Inferior parietal cortex (tissue), 1 donor: ENCODE data around the gene COL13A1.

Source experiments
- DNase-seq: peaks from one replicate; pipeline ENCODE4 v3.0.0-alpha.2; 2016; ENCODE audit errors: extremely low spot score

The COL13A1 gene

DNA sequence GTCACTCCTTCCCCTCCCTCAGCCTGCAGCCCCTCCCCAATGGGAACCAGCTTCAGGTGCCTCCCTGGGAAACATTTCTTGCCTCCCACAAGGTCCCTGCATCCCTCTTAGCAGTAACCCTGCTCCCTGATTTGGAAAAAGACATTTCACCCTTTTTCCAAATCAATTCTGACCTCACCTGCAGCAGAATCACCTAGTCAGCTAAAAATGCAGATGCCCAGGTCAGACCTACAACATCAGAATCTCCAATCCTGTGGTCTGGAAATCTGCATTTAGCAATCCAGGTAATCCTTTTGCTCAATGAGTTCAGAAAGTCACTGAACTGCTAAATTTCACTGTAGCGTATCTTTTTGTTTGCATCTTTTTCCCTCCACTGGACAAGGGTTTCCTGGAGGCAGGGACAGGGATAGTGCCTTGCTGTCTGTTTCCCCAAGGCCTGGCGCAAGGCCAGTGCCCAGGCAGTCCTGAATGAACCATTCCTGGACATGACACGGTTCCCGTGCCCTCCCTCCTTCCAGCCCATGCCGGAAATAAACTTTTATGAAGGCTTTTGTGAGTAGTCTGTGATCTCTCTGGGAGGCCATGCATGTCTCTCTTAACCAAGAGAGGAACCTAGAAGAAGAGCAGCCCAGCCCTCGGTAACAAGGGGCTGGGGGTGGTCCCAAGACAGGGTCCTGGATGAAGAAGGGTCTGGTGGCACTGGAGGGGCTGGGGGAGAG lies 44.0 kb downstream of the COL13A1 start:
- DNase-seq: no peak

DNA sequence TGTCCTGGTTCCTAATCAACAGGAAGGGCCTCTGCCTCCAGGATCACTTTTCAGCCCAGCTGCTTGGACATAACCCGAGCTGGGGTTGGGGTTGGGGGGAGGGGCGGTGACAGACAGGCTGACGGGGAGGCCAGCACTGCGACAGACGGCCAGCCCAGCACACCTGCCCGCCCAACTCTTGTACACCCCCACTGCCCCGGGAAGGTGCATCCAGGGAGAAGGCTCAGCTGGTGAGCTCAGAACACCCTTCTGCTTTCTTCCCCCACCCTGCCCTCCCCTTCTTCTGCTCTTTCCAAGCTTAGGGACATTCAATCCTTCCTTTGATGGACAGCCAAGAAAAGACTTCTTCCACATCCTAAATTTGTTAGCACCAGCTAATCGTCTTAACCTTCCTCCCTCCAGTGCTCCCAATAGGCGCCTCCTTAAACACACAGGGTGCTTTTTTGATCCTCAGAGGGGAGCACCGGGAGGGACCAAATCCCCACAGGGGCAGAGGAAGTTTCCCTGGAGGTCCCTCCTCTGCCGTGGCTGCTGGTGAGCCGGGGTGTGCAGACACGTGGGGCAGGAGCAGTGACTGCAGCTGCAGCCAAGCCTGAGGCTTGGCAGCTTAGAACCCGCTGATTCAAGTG lies 44.7 kb downstream of the COL13A1 start:
- DNase-seq: no peak

DNA sequence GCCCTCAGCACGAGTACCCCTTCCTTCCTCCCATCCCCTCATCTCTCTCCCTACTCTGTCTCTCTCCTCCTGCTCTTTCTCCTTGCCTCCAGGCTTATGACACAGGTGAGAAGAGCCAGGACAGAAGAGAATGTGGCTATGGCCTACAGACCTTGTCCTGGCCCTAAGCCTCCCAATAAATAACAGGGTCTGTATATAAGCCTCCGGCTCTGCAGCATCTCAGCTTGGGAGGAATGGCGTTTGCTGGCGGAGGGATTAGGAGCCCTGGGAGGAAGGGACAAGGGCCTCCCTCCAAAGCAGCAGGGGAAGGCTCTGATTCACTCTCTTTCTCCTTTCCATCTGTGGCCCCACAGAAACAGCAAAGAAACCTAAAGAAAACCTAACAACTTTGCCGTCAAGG lies 45.8 kb downstream of the COL13A1 start:
- no peak for DNase-seq

DNA sequence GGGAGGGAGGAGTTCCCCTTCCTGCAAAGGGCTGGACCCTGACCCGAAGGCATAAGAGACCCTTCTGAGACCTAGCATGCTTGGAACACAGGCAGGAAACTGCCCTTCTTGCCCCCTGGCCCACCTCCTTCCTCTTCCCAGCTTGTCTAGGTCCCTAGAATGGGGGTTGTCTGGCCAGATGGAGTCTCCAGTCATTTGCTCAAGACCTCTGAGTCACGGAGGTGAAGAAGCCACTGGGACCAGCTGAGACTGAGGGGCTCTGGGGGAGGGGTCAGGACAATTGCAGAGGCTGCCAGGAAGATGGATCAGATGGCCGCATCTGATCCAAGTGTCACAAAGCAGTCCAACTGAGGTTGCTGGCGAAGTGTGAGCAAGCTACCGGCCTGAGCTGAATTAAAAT lies 46.2 kb downstream of the COL13A1 start:
- no peak for DNase-seq

DNA sequence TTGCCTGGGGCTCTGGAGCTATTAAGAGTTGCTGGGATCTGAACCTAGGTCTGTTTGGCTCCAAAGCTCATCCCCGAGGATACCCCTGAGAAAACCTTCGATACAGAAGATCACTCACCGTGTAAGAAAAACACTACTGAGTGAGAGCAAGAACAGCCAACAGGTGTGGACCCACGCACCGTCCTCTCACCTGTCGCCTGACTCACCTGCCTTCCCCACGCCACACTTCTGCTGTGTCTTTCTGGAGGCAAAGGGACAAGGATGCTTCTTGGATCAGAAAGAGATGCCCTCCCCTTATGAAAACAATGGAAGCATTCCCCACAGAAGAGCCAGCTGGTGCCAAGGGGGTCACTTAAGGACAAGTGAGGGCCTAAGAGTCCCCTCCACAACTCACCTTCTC lies 46.7 kb downstream of the COL13A1 start:
- DNase-seq: no peak

DNA sequence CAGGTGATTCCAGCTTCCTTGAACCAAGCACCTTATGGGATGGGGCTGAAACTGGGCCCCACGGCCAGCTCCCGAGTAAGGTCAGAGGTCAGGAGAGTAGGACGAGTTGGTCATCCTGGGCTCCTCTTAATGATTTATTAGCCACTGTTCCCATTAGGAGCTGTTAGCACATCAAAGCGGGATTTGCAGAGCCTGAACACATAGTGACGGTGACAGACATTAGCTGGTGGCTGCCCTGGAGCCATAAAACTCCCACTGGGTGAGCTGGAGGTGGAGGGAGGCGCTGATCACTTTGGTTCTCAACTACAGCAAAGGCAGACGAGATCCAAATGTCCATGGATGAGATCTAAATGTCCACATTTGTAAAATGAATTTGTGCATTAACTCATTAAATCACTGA lies 48.1 kb downstream of the COL13A1 start:
- DNase-seq: no peak

- DNase-seq: no peak
Observed at GRCh38 chr10:69850440-69850839, 48.7 kb downstream of the COL13A1 start.

- DNase-seq: no peak
Observed at GRCh38 chr10:69851306-69851705, 49.6 kb downstream of the COL13A1 start.

GRCh38 chr10:69853064-69853463 lies 51.4 kb downstream of the COL13A1 start:
- no peak for DNase-seq

DNA sequence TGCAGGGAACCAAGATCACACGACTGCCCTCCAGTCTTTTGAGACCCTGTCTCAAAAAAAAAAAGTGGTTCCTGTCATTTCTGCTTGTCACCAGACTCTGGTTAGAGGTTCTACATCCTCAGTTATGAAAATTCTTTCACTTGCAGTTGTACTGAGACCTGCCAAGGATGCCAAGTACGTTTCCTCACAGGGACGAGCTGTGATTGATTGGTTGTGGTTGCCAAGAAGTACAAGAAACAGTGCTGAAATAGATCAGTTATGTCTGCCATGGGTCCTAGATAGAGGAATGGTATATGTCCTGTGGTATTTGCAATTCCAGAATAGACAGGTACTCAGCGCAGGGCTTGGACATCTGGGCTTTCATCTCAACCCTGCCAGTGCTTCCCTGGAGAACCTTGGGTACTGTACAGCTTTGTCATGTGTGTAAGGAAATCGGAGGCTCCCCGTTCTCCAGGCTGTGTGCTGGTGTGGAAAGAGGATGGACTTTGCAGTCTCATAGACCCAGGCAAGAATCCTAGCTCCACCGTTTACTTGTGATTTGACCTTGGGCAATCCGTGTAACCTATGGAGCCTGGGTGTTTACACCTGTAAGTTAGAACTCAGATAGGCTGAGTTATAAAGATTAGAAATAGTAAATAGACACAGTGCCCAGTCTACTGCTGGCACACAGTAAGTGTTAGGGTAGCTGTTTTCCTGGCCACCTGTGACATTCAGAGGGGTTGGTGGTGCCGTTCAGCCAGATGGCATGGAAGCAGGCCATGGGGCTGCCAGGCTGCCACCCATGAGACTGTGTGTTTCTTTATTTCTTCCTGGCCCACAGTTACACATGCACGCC lies 53.0 kb downstream of the COL13A1 start:
- DNase-seq: no peak

DNA sequence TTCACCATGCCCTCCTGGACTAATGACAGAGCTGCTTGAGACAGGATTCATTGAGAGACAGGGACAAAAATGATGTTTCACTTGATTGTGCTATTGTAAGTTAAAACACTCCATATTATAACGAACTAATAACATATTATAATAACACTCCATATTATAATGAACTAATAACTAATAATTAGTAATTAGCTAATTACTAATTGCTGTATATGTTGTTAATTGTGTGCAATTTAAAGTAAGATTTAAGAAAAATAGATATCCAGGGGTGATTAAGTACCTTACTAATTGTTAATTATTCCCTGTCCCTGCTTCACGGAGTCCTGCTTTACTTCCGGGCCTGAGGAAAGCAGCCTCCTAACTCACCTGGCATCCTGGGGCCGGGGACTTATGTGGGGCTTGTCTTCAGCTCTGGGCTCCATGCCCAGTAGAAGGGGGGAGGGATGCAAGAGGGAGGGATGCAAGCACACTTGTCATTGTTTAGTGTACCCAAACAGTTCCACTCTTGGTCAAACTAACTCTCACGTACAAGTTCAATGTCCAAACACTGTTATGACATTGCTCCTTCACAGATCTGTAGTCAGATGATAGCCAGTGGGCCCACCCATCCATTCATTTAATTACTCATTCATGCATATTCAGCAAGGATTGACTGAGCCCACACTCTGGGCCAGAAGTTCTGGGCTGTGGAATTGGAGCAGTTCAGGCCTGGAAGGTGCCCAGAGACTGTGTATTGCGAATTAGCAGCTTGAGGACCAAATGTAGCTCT lies 53.8 kb downstream of the COL13A1 start:
- peak; percentile 54 for DNase-seq

DNA sequence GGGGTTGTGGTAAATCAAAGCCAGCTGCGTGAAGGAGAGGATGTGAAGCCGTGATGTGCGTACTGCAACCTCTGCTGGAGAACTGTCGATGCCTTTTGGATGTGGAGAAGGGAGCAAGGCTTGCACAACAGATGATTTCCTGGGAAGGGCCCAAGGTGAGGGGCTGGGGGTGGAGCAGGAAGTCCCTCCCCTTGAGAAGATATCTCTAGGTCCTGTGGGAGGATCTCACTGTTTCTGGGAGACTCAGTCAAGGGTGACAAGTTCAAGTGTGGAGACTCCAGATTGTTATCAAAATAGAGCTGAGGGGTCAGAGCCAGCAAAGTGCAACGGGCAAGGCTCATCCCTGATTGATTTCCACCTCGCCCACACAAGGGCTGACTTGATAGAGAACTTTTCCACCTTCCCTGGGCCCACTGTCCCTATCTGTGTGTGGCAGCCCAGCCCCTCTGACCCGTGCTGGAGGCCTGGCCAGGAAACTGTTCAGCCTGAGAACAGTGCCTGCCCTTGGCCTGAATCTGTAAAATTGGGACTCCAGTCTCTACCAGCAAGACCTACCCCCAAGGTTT lies 55.0 kb downstream of the COL13A1 start:
- no peak for DNase-seq

- DNase-seq: no peak
Observed at GRCh38 chr10:69858201-69858600, 56.5 kb downstream of the COL13A1 start.

DNA sequence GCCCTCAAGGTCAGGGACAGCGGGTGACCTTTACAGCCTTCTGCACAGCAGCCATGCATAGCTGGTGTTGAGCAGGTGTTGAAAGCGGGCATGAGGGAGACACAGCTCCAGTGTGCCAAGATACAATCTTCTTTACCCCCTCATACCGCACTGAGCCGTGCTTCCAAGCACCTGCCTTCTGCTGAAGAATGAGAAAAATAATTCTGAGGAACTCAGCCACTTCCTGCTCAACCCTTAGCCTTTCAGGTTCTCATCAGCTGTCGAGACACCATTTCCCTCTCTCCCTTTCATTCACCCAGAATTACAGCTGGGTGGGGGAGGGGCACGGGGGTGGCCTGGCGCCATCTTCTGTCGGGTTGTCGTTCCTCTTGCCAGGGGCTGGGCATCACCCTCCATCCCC lies 58.6 kb downstream of the COL13A1 start:
- DNase-seq: no peak

GRCh38 chr10:69861251-69862240 lies 59.8 kb downstream of the COL13A1 start:
- no peak for DNase-seq

DNA sequence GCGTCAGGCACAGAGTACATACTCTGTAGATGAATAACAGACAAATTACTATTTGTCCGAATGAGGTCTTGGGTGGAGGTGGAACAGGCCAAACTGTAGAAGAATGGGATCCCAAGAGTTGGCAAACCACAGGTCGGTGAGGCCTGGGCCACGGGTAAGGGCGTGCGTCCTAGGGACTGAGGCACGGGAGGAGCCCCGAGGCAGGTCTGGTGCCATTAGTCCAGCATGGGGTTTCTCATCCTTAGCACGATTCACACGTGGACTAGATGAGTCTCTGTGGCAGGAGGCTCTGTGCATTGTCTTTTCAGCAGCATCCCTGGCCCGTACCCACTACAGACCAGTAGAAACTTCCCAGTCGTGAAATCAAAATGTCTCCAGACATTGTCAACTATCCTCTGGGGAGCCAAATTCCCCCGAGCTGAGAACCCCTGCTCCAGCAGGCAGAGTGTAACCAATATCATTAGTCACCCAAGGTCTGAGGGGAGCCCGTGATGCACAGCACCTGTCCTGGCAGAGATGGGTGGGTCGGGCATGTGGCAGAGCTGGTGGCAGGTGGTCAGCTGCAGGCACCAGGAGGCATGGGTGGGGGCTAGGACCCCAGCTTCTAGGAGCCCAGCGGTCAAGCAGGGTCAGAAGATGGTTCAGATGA lies 61.3 kb downstream of the COL13A1 start:
- DNase-seq: no peak

DNA sequence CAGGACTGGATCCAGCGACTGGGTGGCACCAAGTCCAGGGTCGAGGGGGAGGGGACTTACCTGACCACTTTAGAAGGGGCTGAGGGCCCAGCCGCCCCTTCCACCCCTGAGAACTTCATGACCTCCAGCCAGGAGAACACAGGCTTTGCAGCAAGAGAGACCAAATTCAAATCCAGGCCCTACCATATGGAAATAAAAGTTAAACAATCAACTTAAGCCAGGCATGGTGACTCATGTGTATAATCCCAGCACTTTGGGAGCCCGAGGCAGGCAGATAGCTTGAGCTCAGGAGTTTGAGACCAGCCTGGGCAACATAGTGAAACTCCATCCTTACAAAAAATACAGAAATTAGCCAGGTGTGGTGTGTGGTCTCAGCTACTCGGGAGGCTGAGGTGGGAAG lies 61.9 kb downstream of the COL13A1 start:
- DNase-seq: no peak

- DNase-seq: no peak
Observed at GRCh38 chr10:69864321-69864720, 62.6 kb downstream of the COL13A1 start.

GRCh38 chr10:69865450-69865849 lies 63.7 kb downstream of the COL13A1 start:
- no peak for DNase-seq

DNA sequence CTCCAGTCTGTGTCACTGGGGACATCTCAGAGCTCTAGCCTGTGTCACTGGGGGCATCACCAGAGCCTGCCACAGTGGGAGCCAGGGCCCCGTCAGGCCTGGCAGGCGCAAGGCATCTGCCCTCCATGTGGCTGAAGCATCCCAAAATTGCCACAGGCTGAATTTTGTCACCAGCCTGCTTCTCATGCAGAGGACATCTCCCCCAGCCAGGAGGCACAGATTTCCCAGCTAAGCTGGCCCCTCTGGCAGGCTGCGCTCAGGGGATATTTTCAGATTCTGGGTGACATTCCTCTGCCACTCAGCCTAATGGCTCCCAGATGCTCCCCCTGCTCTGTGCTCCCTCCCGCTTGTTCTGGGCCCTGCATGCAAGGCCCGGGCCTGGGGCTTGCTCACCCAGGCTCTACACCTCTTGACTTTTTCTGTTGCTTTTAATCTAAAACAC lies 64.6 kb downstream of the COL13A1 start:
- no peak for DNase-seq
